Measurements from ENCODE around the gene DENND1A.
"Not testable (repeated sequence)": the region's sequence is repeated elsewhere in the genome, so short reads cannot be mapped to it uniquely, and the experiment has no call there.

Gene DENND1A

DNA sequence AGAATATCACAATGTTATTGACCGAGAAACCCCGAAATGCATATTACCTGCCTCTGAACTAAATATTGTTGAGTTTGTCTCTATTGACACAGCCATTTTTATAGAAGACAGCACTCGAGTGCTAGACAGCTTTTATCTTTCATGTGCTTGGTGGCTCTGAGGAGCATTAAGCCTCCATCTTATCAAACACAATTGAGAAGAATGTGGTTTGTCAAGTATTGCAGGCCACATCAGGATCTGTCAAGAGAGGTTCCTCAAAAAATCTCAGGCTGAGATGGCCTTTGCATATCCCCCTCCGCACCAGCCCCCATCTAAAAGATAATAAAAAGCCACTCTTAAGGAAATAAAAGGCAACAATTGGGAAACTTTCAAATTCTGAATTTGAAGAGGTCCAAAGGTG lies 284.8 kb downstream of the DENND1A start:
- DNase-seq: no peak

DNA sequence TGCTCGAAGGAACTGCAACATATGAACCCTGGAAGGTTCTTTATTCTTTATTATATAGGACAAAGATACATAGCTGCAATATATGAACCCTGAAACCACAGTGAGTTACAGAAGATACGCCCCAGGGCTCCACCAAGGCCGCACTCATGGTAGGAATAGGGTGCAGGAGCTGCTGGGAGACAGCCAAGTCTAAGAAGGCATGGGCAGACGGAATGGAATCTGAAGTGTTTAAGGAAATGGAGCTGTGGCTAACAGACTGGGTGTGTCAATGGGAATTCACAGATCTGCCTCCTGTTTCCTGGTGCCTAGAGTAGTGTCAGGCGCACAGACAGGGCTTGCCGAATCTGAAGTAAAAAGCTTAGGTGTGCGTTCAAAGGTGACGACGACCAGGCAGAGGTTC lies 286.4 kb downstream of the DENND1A start:
- DNase-seq: no peak

DNA sequence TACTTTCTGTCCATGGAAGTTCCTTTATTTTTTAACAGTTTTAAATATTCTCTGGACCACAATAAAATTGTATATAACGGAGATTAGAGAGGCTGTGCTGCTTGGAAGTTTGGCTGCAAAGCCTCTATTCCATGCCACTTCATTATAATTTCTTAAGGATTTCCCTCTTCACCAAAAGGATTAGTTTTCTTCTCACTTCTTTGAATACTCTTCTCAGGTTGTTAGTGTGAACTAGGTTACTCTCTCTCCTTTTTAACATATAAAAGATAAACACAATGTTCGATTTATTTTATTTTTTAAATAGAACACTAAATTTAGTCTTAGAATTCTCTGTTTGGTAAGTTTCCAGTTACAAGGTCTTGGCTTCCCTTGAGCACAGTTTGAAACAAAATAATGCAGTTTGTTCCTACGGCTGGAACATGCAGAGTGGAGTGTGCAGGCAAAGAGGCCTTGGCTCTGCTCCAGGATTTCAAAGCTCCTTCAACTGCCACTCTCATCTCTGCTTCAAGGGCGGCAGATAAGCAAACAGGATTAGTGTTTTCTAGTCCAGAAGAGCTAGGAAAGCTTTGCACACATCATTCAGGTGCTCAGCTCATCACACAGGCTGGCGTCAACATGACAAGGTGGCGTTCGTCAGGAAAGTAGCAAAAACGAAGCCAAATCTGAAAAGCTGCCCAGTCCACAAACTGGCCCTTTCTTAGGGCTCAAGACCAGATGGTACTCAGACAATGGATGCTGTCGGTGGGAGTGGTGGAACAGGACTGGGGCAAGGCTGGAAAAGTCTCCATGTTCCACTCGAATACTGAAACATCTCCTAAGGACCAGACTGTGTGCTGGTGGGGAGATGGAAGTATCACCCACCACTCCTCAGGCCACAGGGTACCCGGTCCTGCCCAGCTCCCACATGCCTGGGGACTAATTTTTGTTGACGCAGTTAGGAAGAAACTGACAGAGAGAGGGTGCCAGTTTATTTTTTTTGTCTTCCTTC lies 287.3 kb downstream of the DENND1A start:
- no peak for DNase-seq

DNA sequence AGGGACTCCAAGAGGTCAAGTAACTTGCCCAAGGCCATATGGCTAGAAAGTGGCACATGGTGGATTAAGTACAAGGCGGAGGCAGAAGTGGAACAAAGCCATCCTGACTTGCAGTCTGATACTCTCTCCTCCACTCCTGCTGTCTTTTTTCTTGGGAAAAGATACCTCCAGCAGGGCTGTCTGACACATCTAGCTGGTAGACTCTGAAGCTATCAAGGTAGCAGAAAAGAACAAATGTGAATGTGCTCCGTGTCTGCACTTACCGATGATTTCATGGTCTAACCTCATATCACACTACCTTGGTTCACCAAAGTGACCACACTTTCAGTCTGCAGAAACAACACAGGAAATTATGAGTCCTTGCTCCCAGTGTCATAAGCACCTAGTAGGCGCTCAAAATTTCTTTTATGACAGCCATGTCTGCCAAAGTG lies 289.1 kb downstream of the DENND1A start:
- DNase-seq: peak; percentile 66

DNA sequence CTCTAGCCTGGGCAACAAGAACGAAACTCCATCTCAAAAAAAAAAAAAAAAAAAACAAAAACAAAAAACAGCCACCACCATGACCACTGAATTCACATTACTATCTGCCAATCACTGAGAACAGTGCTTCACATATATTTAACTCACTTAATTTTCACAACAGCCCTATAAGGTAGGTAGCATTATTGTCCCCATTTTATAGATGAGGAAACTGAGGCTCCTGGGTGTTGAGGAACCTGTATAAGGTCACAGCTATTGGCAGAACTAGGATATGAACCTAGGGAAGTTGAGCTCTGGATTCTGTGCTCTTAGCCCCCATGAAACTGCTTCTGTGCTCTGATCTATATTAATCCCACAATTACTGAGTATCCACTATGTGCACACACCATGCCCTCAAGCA lies 290.2 kb downstream of the DENND1A start:
- no peak for DNase-seq

DNA sequence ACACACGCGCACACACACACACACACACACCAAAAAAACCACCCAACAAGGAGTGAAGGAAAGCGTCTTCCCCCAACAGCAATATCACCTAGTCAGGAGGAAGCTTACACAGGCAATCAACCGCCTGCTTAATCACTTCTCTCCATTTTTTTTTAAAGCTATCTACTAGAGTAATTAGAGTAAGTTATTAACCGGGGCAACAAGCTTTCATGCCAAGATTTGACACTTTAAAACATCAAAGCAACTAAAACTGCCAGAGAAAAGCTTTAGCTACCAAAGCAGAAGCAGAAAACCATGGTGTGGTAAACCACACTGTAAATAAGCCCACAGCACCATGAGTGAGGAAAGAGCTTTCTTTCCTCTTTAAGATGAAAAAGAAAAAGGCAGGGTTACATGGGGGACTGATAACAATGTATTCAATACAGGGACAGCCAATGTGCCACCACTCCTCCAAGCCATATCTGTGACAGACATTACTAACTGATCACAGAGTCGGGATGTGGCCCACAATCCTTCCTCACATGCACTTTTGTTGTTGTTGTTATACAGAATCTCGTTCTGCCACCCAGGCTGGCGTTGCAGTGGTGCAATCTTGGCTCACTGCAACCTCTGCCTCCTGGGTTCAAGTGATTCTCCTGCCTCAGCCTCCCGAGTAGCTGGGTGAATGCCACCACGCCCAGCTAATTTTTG lies 291.8 kb downstream of the DENND1A start:
- no peak for DNase-seq

DNA sequence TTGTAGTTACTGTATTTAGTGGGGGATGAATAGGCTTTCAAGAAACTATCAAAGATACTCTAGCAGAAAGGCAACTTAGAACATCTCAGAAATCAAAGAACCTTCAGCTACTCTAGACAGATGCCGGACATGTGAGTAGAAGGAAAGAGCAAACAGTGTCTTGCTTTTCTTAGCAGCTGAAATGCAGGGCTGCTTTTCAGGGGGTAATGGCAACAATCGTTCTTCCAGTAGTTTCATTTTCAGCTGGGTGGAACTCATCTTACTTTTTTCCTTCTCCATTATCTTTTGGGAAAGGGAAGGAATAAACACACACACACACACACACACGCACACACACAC lies 292.4 kb downstream of the DENND1A start:
- no peak for DNase-seq

DNA sequence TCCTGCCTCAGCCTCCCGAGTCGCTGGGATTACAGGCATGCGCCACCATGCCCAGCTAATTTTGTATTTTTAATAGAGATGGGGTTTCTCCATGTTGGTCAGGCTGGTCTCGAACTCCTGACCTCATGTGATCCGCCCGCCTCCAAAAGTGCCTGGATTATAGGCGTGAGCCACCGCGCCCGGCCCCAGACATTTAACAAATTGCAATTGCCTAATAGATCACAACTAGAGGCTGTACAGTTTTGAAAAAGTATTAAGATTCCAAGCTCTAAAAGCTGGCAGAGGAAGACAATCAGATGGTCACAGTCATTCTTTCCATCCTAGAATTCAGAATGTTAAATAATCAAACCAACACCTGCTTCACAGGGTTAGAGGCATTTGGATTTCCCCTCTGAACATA lies 293.1 kb downstream of the DENND1A start:
- DNase-seq: not testable (repeated sequence)

DNA sequence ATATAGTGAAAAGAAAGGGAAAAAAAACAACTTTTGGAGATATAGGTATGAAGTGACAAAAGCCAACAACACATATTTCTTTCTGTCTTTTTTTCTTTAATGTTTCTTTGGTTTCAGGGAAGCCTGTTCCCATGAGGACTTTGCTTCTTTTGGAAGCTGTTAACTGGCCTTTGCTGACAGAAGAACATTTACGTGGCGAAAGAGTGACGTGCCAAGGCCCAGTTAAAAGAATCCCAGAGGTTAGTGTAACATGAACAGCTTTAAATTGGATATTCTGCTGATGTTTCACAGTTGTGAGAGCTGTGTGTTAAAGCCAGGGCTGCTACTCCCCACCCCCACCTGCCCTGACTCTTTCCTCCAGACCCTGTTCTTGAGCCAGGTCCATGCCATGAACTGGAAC lies 298.1 kb downstream of the DENND1A start:
- DNase-seq: no peak

DNA sequence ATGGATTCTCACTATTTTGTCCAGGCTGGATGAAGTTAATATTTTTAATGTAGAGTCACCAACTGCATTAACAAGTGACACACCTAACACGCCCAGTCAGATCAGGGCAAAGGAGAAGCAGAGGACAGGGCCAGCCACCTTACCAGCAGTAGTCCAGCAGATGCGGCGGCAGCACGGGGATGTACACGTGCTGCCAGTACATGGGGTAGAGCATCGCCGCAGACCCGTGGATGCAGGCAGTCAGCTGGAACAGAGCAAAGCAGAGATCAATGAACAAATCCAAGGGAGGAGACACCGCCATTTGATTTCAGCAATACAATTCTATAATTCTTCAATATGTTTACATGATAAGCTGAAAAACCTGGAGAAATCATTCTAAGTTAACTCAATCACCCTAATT lies 299.7 kb downstream of the DENND1A start:
- no peak for DNase-seq

DNA sequence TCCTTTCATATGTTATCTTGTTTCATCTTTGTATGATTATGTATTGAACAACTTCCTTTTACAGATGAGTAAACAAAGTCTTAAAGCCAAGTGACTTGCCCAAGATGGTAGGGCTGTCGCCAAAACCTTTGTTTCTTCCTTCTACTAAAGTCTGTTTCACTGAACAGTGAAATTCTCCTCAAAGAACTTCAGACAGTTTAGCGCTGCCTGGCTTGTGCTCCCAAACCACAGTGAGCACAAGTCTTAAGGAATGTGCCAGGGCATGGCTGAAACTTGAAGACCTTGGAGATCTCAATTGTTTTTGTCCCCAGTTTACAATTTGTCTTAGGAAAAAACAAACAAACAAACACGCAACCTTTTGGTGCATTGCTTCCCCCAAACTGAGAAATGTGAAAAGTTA lies 300.4 kb downstream of the DENND1A start:
- no peak for DNase-seq

DNA sequence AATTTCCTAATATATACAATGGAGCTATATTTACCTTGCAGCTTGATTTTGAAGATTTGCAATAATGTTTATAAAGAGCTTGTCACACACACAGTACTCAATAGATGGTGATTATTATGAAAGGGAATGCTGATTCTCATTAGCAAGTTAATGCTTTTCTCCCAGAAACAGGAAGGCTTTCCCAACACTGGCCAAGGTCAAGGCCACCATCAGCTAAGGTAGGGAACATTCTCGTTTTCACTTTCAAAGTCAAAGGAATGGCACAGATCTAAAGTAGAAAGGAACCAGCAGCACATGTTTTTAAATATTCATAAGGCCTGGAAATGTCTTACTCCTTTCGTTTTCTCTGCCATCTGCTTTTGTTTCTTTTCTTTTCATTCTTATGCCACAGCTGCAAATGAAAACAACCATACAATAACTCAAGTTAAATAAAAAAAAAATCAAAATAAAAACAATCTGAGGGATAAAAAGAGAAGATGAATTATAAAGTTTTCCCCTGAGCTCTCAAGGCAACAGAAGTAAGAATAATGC lies 307.1 kb downstream of the DENND1A start:
- no peak for DNase-seq

DNA sequence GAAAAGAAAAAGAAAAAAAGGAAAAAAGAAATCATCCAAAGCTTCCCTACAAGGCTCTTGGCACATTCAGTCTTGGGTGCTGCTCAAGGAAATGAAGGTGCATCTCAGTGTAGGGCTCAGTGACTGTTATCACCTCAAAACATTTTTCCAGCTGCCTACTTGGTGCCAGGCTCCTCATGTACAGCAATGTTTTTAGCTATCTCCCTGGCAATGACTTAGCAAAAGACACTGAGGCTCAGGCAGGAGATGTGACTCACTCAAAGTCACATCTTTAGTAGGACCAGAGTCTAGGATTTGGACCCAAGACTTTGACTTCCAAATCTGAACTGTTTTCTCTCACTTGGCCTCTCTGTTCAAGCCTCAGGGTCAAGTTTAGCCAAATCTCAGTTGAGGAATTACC lies 309.7 kb downstream of the DENND1A start:
- peak; percentile 17 for DNase-seq

DNA sequence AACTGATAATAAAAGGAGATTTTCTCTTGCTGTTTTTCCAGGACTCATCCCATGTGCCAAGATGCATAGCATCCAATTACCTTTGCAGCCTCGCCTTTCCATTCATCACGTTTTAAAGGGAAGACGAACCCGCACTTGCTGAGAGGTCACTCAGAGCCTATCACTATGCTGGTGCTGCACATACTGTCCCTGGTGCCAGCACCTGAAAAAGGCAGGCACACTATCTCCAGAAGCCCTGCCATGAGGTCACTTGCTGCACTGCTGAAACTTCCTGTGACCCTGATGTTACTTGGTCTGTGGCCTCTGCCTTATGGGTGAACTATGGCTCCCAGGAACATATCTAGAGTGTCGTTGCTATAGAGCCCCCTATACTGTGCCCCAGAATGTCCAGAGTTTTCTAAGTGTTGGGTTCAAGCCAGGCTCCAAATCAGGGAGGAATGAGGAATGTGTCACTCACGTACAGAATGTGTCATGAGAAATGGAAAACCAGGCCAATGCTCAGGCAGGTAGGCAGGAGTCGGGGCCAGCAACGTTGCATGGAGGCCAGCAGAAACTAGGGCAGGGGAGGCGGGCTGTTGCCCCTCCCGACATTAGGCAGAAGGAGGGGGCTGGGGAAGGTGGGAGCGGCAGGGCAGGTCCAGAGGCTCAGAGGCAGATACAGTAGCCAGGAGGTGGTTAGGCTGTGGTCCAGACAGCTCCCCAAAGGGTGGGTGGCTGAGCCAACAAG lies 311.8 kb downstream of the DENND1A start:
- no peak for DNase-seq

DNA sequence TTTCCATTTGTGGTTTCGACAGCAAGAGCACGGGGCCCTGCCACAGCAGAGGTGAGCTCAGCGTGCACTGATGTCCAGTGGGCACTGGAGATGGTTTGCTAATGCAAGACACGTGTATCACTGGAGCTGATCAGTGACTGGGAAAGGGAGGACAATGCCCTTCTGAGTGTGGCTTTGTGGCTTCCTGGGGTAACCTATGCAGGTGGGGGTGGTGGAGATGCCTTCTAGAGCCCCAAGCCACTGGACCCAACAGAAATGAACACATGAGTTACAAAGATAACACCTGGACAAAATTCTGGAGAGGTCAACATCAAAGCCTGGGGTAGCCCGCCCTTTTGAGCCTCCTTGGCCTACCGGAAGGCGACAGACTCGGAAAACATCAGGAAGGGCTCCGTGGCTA lies 312.6 kb downstream of the DENND1A start:
- no peak for DNase-seq

DNA sequence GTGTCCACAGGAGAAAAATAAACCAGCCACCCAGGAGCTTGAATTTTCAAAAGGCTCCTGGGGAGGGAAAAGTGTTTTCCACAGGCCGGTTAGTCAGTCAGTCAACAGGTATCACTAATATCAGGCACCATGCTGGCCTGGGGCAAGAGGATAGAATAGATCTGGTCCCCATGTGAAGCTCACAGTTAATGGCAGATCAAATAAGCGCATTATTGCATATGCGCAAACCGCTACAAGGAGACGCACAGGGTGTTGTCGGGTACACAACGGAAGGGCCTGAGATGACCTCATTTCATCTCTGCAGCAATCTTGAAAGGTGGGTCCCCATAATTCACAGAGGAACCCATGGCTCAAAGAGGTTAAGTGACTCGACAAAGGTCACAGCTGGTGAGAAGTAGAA lies 313.2 kb downstream of the DENND1A start:
- DNase-seq: no peak

DNA sequence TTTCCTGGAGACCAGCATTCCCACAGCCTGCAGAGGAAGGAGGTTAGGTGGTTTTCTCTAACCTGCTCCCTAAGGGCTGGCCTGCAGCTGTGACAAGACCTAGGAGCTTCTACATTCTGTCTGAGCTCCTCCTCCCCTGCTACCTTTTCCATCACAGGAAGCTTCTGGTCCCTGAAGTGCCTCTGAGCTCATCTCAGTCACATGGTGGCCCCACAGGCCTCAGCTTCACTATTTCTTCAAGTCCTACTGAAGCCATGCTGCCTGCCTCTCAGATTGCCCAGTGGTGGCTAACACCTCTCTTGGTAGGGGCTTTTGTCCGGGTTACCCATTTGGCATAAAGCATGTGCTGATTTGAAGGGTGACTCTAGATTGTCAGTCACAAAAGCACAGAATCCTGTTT lies 314.5 kb downstream of the DENND1A start:
- DNase-seq: no peak

DNA sequence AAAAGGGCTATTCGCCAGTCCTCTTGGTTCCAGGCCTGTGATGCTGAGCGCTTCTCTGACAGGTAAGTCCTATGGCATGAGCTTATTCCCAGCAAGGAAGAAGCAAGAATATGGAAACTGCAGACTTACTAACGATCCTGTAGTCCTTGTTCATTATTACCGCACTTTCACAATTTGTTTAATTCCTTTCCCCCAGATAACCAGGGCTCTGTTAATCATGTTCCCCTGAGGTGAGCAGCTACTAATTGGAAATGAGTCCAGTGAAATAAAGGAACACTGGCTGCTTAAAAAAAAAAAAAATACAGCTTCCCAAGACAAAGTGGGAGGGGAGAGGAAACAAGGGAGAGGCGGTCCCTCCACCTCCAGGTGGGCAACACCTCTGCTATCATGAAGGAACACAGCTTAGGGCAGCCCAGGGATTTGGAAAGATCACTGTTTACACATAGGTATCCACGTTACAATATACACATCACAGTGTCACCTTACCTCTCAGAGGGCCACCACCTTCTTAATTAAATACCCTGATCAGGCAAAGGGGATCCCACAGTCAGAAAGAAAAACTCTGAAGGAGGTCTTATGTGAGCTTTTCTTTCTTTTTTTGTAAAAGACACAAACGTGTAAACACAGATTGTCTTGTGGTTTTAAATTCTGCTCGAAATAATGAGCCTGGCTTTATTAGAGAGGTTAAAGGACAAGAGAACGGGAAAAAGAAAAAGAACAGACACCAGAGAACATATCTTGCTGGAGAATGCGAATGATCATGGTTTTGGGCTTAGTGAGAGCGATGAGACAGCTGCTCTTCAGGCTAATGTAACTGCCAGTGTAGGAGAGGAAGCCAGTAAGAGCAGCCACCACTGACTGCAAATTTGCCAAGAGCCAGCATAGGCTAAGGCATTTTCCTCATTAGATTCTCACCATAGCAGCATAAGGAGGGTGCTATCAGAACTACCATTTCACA lies 315.3 kb downstream of the DENND1A start:
- no peak for DNase-seq

DNA sequence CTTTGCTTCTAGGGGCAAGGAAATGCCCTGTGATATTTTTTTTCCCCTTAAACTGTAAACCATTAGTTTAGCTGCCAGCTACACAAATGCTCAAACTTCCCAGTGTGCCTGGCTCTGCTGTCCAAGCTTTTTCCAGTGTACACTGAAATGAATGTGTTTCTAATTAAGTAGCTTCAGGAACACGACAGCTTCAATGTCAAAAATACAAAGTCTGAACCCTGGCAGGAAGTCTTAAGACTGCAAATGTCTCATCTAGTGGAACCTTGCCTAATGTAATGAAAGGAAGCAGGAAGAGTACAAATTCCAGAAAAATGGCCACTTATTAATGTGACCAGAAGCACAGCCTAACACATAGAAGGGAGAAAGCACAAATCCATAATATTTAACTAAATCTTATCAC lies 318.7 kb downstream of the DENND1A start:
- DNase-seq: no peak

DNA sequence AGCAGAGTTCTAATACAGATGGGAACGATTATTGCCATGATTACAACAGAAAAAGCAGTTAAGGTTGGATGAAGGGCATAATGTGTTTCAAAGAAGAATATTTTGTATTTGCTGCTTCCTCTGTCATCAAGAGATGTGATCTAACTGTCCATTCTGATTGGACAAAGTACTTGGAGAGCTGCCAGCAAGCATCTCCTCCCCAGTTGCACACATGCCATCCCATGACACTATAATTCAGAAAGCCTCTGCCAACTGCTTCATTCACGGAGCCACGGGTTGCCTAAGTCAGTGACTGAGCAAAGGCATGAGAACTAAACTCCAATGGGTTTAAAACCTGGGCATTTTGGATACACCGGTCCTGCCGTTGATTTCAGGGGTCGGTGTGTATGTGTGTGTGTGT lies 320.1 kb downstream of the DENND1A start:
- no peak for DNase-seq

DNA sequence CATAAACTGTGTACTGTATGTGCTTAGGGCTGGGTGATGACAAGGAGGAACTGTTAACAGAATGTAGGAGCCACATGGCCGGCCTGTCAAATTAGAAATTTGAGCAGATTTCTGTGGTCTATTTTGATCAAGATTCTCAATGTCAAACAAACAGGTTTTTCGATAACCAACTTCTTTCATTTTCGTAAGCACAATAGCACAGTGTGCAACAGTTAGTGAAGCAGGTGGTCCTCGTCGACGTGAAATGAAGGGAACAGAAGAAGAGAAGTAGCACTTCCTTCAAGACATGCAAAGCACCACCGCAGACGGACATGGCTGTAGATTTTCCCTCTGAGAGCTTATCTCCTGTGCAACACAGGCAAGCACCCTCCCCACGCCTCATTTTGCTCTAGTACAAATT lies 321.8 kb downstream of the DENND1A start:
- DNase-seq: no peak

DNA sequence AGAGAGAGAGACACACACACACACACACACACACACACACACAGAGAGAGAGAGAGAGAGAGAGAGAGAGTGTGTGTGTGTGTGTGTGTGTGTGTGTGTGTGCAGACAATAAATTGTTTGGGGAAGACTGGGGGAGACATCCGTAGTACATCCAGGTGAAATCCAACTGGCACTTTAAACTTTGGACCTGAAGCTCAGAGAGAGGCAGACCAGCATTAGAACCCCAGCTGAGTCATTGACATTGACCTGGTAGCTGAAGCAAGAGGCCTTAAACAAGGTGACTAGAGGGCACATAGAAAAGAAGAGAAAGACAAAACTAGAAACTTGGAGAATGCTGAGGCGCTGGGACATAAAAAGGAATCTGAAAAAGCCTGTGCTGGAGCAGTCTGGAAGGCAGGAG lies 322.4 kb downstream of the DENND1A start:
- no peak for DNase-seq

All from activated CD8-positive, alpha-beta memory T cell treated with anti-CD3 and anti-CD28 coated beads for 24 hours (primary cell).